NK-92 (cell line): ENCODE data around the gene ZNF804B.
"Not testable (repeated sequence)": the region's sequence is repeated elsewhere in the genome, so short reads cannot be mapped to it uniquely, and the experiment has no call there.

Experiments
- DNase-seq: peaks from one replicate; lab custom pipeline; 2025; ENCODE audit not compliant: unreplicated experiment; lab: John Stamatoyannopoulos, UW

The ZNF804B gene

GRCh38 chr7:89073776-89074175, 314.3 kb downstream of the ZNF804B start:
- no peak for DNase-seq

- no peak for DNase-seq
Observed at GRCh38 chr7:89077992-89078391, 318.5 kb downstream of the ZNF804B start.

- DNase-seq: no peak
Observed at GRCh38 chr7:89085580-89085979, 326.1 kb downstream of the ZNF804B start.

- no peak for DNase-seq
Observed at GRCh38 chr7:89091550-89091949, 332.1 kb downstream of the ZNF804B start.

GRCh38 chr7:89094269-89094668, 334.8 kb downstream of the ZNF804B start:
- no peak for DNase-seq

GRCh38 chr7:89103564-89103963, 344.1 kb downstream of the ZNF804B start:
- DNase-seq: no peak

GRCh38 chr7:89104748-89105685, 345.5 kb downstream of the ZNF804B start:
- no peak for DNase-seq

- DNase-seq: no peak
Observed at GRCh38 chr7:89123871-89124270, 364.4 kb downstream of the ZNF804B start.

- no peak for DNase-seq
Observed at GRCh38 chr7:89129600-89130375, 370.3 kb downstream of the ZNF804B start.

GRCh38 chr7:89133357-89133756, 373.9 kb downstream of the ZNF804B start:
- no peak for DNase-seq

- no peak for DNase-seq
Observed at GRCh38 chr7:89133819-89134218, 374.3 kb downstream of the ZNF804B start.

- no peak for DNase-seq
Observed at GRCh38 chr7:89145801-89146200, 386.3 kb downstream of the ZNF804B start.

GRCh38 chr7:89160107-89160506, 400.6 kb downstream of the ZNF804B start:
- DNase-seq: no peak

GRCh38 chr7:89165421-89165820, 405.9 kb downstream of the ZNF804B start:
- no peak for DNase-seq

- no peak for DNase-seq
Observed at GRCh38 chr7:89170628-89171027, 411.1 kb downstream of the ZNF804B start.

GRCh38 chr7:89182116-89182515, 422.6 kb downstream of the ZNF804B start:
- DNase-seq: no peak

- no peak for DNase-seq
Observed at GRCh38 chr7:89183712-89184111, 424.2 kb downstream of the ZNF804B start.

- no peak for DNase-seq
Observed at GRCh38 chr7:89200758-89201157, 441.3 kb downstream of the ZNF804B start.

GRCh38 chr7:89223900-89224395, 464.4 kb downstream of the ZNF804B start:
- no peak for DNase-seq

GRCh38 chr7:89228688-89229171, 469.2 kb downstream of the ZNF804B start:
- DNase-seq: not testable (repeated sequence)

- DNase-seq: no peak
Observed at GRCh38 chr7:89238156-89238555, 478.7 kb downstream of the ZNF804B start.

GRCh38 chr7:89246196-89246595, 486.7 kb downstream of the ZNF804B start:
- no peak for DNase-seq
